Left ventricle myocardium inferior (tissue), 1 donor: ENCODE results near the gene RAB40C. TPM values are rescaled to one million over a fixed set of nuclear protein-coding genes. Genes with fewer than 3 reads are reported as not detected.

ENCODE experiments used
- DNase-seq: peaks from one replicate; pipeline ENCODE4 v3.0.0-alpha.2; 2020
- H3K27ac ChIP-seq: fragments of 200-600 bp; replicated peaks from 2 replicates; pipeline ENCODE4 v1.8.0; 2021
- H3K27me3 ChIP-seq: fragments of 200-600 bp; 2 replicates; pipeline ENCODE4 v1.8.0; 2021; ENCODE audit warnings: low read depth
- H3K36me3 ChIP-seq: fragments of 200-600 bp; 2 replicates; pipeline ENCODE4 v1.8.0; 2021
- H3K4me1 ChIP-seq: fragments of 200-600 bp; 2 replicates; pipeline ENCODE4 v1.8.0; 2021
- H3K4me3 ChIP-seq: fragments of 200-600 bp; 2 replicates; pipeline ENCODE4 v1.8.0; 2021; ENCODE audit warnings: mild to moderate bottlenecking, moderate library complexity
- H3K9me3 ChIP-seq: fragments of 200-600 bp; replicated peaks from 2 replicates; pipeline ENCODE4 v1.8.0; 2021
- CTCF ChIP-seq: fragments of 200-600 bp; IDR thresholded peaks from 2 replicates; pipeline ENCODE4 v1.8.0; 2021; ENCODE audit warnings: antibody characterized with exemption, mild to moderate bottlenecking, borderline replicate concordance
- intact Hi-C: fragments of 100-400 bp; cut with micrococcal nuclease; formaldehyde crosslinking; loops from one replicate; pipeline ENCODE4 v1.11.0; 2022
- total RNA-seq: library from RNA; stranded (reverse); fragmentation: NEBNext Ultra II Directional; extraction: Animal tissue kit (Norgen Biotek cat#: 25700); gene quantifications from one replicate; pipeline ENCODE4 v1.2.1, GENCODE V29; 2021
- donor health status: DM: no; HTN: yes; CAD: no; lungs with severe emphysema.

RAB40C gene
- total RNA-seq, 1 donor from 2014 or later = 10.3 TPM

DNA sequence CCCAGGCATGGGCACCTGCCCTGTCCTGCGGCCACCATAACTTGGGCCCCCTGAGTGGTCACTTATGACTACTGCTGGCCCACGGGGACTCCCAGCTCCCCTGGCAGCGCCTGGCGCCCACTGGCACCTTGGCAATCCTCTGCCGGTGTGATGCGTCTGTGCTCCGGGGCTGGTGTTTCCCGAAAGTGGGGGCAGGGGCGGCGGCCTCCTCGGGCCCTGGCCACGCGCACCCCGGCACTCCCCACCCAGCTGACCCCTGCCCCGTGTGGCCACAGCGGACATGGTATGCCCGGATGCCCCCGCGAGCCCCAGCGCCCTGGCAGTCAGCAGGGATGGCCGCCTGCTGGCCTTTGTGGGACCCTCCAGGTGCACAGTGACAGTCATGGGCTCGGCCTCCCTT is 67.6 kb downstream of the RAB40C start:
- TF ChIP-seq CTCF = no peak
- Histone ChIP-seq H3K27me3 (no peaks in the 10 kb centered on the region), H3K9me3 (no peaks in the 10 kb centered on the region), H3K27ac (no peak overlapping the region), H3K4me3 (no peak overlapping the region), H3K4me1 (peaks cover 16% of the 10 kb centered on the region), H3K36me3 (no peaks in the 10 kb centered on the region)
- no peak for DNase-seq
- intact Hi-C loops = no loop called here

DNA sequence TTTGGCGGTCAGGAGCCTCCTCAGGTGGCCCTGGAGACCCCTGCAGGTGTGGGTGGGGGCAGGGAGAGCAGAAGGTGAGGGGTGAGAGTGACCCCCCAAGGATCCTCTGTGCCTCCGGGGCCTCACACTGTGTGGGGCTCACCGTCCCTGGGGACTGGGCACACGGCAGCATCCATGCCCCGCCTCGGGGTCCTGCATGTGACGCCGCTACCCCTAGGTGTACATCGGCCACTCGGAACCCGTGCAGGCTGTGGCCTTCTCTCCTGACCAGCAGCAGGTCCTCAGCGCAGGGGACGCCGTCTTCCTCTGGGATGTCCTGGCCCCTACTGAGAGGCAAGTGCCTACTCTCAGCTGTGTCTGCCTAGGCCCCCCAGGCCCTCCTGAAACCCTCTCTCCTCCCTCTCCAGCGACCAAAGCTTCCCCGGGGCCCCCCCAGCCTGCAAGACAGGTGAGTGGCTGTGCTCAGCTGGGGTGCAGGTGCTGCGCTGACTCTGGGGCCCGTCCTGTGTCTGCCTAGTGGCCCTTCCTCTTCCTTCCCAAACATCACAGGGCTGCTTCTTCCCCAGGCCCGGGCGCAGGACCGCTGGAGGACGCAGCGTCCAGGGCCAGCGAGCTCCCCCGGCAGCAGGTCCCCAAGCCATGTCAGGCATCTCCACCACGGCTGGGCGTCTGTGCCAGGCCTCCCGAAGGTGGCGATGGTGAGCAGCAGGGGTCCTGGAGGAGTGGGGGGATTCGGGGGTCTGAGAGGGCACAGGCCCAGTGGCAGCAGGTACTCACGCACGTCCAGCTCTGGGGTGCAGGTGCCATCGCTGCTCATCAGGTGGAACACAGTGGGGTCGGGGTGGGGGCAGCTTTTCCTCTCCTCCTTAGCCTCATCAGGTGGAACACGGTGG is 69.1 kb downstream of the RAB40C start:
- peaks cover 16% of the 10 kb centered on the region for H3K4me1 ChIP-seq
- DNase-seq = no peak
- TF ChIP-seq CTCF = no peak
- H3K36me3 ChIP-seq = no peaks in the 10 kb centered on the region
- H3K9me3 ChIP-seq = no peaks in the 10 kb centered on the region
- H3K27ac ChIP-seq = no peak overlapping the region
- intact Hi-C loops = no loop called here
- no peaks in the 10 kb centered on the region for H3K27me3 ChIP-seq
- H3K4me3 ChIP-seq = no peak overlapping the region

- DNase-seq = no peak
- H3K27me3 ChIP-seq = no peaks in the 10 kb centered on the region
- H3K36me3 ChIP-seq = no peaks in the 10 kb centered on the region
- no peak overlapping the region for H3K4me3 ChIP-seq
- H3K4me1 ChIP-seq = peaks cover 16% of the 10 kb centered on the region
- intact Hi-C loops = no loop called here
- H3K9me3 ChIP-seq = no peaks in the 10 kb centered on the region
- no peak for TF ChIP-seq CTCF
- no peak overlapping the region for H3K27ac ChIP-seq
Measured at GRCh38 chr16:659618-660017, 69.8 kb downstream of the RAB40C start.

DNA sequence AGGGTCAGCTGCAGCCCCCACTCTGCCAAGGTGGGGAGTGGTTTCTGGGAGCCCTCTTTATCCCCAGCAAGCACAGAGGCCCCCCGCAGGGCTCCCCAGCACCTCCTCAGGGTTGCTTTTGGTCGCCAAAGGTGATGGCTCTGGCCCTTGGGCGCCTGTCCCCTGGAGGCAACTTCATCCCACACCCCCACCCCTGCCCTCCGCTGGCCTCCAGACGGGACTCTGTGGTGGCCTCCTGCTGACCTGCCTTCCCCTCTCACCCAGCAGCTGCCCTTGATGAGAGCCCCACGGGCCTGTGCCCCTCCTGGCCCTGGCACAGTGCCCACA is 70.2 kb downstream of the RAB40C start:
- peak overlapping the region; percentile 69 for H3K27ac ChIP-seq
- intact Hi-C loops = no loop called here
- H3K4me1 ChIP-seq = peaks cover 16% of the 10 kb centered on the region
- no peaks in the 10 kb centered on the region for H3K36me3 ChIP-seq
- H3K27me3 ChIP-seq = no peaks in the 10 kb centered on the region
- no peak for DNase-seq
- no peaks in the 10 kb centered on the region for H3K9me3 ChIP-seq
- H3K4me3 ChIP-seq = peak overlapping the region; percentile 52
- TF ChIP-seq CTCF = no peak

GRCh38 chr16:660459-661183 is 70.8 kb downstream of the RAB40C start:
- DNase-seq = peak; percentile 90
- intact Hi-C loops = no loop called here
- no peaks in the 10 kb centered on the region for H3K27me3 ChIP-seq
- peak overlapping the region; percentile 52 for H3K4me3 ChIP-seq
- H3K27ac ChIP-seq = peak overlapping the region; percentile 77
- no peaks in the 10 kb centered on the region for H3K9me3 ChIP-seq
- TF ChIP-seq CTCF = peak; percentile 76
- no peaks in the 10 kb centered on the region for H3K36me3 ChIP-seq
- H3K4me1 ChIP-seq = peaks cover 16% of the 10 kb centered on the region
